ENCODE results near the gene SOWAHB. TPM values are rescaled to one million over a fixed set of nuclear protein-coding genes. Genes with fewer than 3 reads are reported as not detected.
A peak's percentile ranks its signal among the peaks of the same experiment; 100 is the strongest.

The SOWAHB gene
- total RNA-seq, 1 experiment from 2014 or later, result 6.2 TPM

GRCh38 chr4:76850010-76850441, 47.9 kb downstream of the SOWAHB start:
- Histone ChIP-seq H3K9me3 (ENCODE audit: insufficient read depth, low read depth) (no peaks in the 10 kb centered on the region), H4K20me1 (ENCODE audit: insufficient read depth) (no peaks in the 10 kb centered on the region), H3K4me2 (peak overlapping the region; percentile 46), H3K27me3 (ENCODE audit: insufficient read depth, low read depth) (no peaks in the 10 kb centered on the region), H2AFZ (no peak overlapping the region), H3K4me1 (replicated peaks; ENCODE audit: insufficient read depth) (peaks cover 9% of the 10 kb centered on the region), H3K79me2 (ENCODE audit: low read depth) (no peaks in the 10 kb centered on the region), H3K36me3 (ENCODE audit: low read depth) (no peaks in the 10 kb centered on the region), H3F3A (ENCODE audit: insufficient read depth, low read depth) (peaks cover 13% of the 10 kb centered on the region; the same call in 1 of the 2 replicates), H3K9me2 (ENCODE audit: insufficient read depth) (no peaks in the 10 kb centered on the region), H3K4me3 (no peak overlapping the region), H3K27ac (no peak overlapping the region)
- TF ChIP-seq EZH2 (IDR thresholded peaks at IDR 0.05; ENCODE audit: low read depth), result no peak
- ChIA-PET POLR2A (ENCODE audit: unreplicated experiment) (no interaction called here), CTCF (interaction anchor here (0.6 kb wide), 1 partner anchor 300 kb away, joined by 3 read pairs; no protein-coding TSS in a partner anchor)
- no TSS peak for BruUV-seq (replicated peaks)
- intact Hi-C loops (cut with micrococcal nuclease; ENCODE audit: unreplicated experiment), result no loop called here
- DNase-seq, result peak; percentile 50 to 95

Other genes with a start within 250 kb of the SOWAHB start
- gene SEPTIN11, start 51.6 kb upstream of the SOWAHB start, total RNA-seq (2021), result 38.8 and 48.1 TPM in 2 replicates
- gene CCNI, start 177.8 kb upstream of the SOWAHB start, total RNA-seq (2021), result 155 and 238 TPM in 2 replicates